ENCODE results near the gene ZDHHC11B.

- TF ChIP-seq ZNF792 (CRISPR knock-in tag; IDR thresholded peaks at IDR 0.05) (no peak), PTBP1 (IDR thresholded peaks at IDR 0.05; ENCODE audit: low read depth, low read length, poor library complexity, severe bottlenecking) (no peak), MXI1 (IDR thresholded peaks at IDR 0.05; ENCODE audit: borderline replicate concordance, low read depth, low read length) (no peak), EP300 (IDR thresholded peaks at IDR 0.05; ENCODE audit: low read depth in 2 of 2, low read length in 2 of 2) (no peak), EP300 (CRISPR knock-in tag; IDR thresholded peaks at IDR 0.05; ENCODE audit: borderline replicate concordance) (no peak)
- TF ChIP-seq, protein P1, sequence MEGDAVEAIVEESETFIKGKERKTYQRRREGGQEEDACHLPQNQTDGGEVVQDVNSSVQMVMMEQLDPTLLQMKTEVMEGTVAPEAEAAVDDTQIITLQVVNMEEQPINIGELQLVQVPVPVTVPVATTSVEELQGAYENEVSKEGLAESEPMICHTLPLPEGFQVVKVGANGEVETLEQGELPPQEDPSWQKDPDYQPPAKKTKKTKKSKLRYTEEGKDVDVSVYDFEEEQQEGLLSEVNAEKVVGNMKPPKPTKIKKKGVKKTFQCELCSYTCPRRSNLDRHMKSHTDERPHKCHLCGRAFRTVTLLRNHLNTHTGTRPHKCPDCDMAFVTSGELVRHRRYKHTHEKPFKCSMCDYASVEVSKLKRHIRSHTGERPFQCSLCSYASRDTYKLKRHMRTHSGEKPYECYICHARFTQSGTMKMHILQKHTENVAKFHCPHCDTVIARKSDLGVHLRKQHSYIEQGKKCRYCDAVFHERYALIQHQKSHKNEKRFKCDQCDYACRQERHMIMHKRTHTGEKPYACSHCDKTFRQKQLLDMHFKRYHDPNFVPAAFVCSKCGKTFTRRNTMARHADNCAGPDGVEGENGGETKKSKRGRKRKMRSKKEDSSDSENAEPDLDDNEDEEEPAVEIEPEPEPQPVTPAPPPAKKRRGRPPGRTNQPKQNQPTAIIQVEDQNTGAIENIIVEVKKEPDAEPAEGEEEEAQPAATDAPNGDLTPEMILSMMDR (CRISPR knock-in tag; IDR thresholded peaks at IDR 0.05): no peak
These were observed 28.4 kb downstream of the ZDHHC11B start for GRCh38 chr5:756171-756570.
